SHP77 treated with DMSO at 0.1 percent for 48 hours (cell line): ENCODE data around the gene LEP.

Source experiments
- DNase-seq: peaks from one replicate; lab custom pipeline; 2025; lab: John Stamatoyannopoulos, UW

The LEP gene

DNA sequence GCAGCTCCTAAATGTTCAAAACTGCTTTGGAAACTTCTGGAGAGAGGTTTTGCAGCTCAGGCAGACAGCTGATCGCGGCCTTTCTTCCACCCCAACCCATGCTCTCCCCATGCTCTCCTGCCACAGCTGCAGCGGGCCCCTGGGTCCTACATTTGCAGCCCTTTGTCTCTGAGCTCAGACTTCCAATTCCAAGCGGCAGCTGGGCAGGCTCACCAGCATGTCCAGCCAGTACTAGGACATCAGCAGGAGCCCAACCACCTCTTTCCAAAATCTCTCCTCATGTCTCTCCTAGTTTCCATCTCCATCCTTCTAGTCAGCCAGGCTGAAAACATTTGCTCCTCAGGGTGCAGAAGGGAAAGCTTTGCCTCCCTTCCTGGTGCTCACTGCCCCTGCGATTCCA lies 6.0 kb downstream of the LEP start:
- no peak for DNase-seq

DNA sequence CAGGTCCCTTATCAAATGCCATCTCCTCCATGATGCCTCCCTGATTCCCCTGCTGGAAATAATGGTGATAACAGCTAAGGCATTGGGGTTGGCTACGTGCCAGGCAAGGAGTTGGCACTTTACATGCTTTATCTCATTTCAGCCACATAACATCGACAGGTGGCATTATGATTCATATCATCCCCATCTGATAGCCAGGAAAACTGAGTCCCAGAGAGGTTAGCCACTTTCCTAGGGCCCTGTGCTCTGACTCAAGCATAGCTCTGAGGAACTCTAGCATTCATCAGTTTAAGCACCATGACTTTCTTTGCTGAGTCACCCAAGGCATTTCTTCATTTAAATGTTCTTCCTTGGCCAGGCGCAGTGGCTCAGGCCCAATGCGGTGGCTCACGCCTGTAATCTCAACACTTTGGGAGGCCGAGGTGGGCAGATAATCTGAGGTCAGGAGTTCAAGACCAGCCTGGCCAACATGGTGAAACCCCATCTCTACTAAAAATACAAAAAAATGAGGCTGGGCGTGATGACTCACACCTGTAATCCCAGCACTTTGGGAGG lies 6.6 kb downstream of the LEP start:
- DNase-seq, result no peak

DNA sequence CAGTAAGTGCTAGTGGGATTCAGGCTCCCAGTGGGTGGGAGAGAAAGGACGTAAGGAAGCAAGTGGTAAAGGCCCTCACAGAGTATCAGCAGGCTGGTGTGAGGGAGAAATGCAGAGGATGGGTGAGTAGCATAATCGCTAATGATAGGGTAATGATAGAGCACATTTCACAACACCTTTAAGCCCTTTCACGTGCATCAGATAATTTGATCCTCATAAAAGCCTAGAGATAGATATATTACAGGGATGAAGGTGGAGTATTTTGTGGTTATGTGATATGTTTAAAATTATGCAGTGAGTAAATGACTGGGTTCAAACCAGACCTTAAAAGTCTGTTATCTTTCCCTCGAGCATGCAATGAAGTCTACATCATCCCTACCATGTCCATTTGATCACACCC lies 10.3 kb downstream of the LEP start:
- DNase-seq, result no peak

DNA sequence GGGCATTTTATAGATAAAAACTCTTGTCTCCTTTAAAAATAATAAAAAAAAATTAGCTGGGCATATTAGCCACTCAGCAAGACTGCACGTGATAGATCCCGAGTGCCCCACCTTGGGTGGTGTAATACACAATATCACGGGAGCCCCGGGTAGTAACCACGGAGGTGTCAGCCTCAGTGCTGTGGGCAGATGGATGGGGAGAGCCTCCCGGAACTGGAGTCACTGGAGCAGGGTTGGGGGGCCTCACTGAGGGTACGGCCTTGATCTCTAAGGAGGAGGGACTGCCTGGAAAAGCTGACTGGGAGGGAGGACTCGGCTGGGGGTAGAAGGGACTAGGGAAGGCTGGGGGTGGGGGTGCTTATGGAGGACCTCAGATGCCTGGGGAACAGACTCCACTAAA lies 12.6 kb downstream of the LEP start:
- DNase-seq, result no peak

DNA sequence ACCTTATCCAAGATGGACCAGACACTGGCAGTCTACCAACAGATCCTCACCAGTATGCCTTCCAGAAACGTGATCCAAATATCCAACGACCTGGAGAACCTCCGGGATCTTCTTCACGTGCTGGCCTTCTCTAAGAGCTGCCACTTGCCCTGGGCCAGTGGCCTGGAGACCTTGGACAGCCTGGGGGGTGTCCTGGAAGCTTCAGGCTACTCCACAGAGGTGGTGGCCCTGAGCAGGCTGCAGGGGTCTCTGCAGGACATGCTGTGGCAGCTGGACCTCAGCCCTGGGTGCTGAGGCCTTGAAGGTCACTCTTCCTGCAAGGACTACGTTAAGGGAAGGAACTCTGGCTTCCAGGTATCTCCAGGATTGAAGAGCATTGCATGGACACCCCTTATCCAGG lies 13.4 kb downstream of the LEP start:
- no peak for DNase-seq

DNA sequence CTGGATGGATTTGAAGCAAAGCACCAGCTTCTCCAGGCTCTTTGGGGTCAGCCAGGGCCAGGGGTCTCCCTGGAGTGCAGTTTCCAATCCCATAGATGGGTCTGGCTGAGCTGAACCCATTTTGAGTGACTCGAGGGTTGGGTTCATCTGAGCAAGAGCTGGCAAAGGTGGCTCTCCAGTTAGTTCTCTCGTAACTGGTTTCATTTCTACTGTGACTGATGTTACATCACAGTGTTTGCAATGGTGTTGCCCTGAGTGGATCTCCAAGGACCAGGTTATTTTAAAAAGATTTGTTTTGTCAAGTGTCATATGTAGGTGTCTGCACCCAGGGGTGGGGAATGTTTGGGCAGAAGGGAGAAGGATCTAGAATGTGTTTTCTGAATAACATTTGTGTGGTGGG lies 14.2 kb downstream of the LEP start:
- DNase-seq, result no peak

DNA sequence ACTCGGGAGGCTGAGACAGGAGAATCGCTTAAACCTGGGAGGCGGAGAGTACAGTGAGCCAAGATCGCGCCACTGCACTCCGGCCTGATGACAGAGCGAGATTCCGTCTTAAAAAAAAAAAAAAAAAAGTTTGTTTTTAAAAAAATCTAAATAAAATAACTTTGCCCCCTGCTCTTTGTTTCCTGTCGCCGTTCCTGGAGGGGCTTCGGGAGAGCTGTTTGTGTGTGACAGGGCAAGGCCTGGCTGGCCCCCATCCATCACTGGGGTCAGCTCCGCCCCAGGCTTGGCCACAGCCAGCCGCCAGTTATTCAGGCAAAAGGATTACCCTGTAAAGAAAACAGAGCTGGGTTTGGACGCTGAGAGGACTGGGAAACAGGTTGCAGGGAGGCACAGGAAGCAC lies 16.4 kb downstream of the LEP start:
- DNase-seq, result no peak

DNA sequence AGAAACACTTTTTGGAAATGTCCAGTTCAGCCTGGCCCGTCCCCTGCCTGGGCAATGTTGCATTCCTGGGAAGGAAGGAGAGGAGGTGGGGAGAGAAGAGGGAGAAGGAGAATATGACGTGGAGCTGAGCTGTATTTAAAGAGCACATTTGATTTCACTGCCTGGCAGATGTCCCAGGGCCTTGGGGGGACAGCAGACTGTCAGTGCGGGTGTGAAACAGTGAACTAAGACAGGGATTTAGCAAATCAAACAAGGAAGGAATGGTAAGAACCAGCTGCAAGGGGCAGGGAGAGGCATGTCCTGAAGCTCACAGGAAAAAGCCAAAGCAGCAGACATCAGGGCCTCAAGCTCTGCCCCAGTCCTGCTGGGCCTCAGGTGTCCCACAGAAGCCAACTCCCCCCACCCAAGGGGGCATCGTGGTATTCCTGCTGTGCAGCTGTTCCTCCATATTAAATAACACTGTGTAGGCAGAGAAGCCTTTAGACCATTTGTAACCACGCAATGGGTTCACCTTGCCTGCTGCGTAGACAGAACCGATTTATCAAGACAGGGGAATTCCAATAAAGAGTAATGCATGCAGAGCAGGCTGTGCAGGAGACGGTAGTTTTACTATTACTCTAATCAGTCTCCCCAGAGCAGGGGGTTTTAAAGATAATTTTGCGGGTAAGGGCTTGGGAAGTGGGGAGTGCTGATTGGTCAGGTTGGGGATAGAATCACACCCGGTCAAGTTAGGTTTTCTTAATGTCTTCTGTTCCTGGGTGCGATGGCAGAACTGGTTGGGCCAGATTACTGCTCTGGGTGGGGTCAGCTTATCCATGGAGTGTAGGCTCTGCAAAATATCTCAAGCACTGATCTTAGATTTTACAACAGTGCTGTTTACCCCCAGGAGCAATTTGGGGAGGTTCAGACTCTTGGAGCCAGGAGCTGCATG lies 18.3 kb downstream of the LEP start:
- DNase-seq, result no peak

DNA sequence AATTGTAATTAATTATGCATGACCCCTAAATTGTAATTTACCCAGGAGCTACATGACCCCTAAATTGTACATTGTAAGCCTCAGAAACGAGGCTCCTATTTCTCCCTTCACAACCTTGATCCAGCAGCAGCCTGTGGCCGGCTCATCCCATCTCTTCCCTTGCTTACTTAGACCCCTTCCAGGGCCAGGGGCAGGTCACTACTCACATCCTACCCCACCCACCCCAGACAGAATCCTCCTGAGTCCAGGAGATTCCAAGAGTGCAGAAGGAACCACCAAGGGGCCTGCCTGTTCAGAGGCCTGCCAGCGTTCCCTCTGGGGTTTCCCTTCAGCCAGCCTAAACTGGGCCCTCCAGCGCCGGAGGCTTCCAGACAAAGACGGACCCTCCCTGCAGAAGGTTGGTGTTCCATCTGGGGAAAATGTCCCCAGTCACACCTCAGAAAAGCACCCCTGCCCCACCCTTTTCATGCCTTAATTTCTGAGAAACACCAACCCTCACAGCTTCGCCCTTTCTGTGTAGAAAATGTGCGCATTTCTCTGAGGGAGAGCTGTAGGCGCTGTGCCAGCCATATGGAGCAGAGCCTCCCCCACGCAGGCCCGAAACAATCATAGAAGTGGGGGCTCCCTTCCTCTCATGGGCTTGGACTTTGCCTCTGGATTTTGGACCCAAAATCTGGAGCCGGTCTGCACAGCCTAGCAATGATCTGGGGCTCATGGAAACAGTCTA lies 19.2 kb downstream of the LEP start:
- DNase-seq, result no peak

DNA sequence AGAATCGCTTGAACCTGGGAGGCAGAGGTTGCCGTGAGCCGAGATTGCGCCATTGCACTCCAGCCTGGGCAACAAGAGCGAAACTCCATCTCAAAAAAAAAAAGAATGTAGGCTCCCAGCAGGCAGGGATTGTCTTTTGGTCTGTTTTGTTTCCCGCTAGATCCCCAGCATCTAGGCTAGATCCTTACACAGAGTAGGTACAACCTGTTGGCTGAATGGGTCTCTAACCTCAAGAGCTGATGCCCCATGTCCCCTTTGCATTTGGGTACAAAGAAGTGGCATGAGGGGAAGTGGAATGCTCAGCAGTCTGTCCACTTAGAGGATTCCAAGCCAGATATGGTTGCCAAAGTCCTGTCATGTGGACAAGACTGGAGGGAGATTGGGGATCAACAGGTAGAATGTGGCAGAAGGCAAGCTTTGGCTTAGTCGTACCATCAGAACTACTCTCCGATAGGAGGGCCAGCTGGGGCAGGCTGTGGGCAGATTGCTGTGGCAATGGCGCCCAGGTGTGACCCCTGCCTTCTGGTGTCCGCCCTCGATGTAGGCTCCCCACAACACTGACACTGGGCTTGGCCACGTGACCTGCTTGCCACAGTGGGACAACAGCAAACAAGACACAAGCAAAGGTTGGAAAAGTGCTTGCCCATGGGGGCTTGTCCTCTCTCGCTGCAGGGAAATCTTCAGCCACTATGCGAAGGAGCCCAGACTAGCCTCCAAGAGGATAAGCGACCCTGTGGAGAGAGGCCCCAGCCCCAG lies 21.4 kb downstream of the LEP start:
- DNase-seq, result no peak

DNA sequence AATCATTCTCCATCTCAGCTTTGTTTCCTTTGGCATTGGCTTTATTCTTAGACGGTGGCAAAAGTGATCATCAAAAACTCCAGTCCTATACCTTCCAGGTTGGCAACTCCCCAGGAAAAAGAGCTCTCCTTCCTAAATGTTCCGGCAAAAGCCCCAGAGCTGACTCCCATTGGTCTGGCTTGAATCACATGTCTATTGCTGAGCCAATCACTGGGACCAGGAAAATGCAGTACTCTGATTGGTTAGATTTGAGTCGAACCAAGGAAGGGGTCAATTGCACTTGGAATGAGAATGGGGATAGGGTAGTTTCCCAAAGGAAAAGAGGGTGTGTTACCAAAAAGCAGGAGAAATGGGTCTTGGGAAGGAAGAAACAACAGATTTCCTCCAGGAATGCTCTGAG lies 22.3 kb downstream of the LEP start:
- DNase-seq, result no peak

DNA sequence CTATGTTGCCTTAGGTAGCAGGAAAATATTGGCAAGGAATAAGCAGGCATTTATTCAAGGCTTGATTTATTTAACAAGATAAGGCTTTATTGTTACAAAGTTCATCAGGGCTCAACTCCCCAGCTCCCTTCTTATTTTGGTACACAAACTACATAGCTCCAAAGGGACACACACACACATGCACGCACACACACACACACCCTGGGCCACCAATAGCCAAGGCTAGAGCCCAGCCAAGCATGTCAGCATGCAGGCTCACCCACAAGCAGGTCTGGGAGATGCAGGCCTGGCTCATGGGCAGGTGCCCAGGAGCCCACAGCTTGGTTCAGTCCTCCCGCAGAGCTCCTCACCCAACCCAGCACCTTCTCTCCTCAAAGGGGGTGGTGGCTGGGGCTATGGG lies 23.4 kb downstream of the LEP start:
- DNase-seq, result no peak

DNA sequence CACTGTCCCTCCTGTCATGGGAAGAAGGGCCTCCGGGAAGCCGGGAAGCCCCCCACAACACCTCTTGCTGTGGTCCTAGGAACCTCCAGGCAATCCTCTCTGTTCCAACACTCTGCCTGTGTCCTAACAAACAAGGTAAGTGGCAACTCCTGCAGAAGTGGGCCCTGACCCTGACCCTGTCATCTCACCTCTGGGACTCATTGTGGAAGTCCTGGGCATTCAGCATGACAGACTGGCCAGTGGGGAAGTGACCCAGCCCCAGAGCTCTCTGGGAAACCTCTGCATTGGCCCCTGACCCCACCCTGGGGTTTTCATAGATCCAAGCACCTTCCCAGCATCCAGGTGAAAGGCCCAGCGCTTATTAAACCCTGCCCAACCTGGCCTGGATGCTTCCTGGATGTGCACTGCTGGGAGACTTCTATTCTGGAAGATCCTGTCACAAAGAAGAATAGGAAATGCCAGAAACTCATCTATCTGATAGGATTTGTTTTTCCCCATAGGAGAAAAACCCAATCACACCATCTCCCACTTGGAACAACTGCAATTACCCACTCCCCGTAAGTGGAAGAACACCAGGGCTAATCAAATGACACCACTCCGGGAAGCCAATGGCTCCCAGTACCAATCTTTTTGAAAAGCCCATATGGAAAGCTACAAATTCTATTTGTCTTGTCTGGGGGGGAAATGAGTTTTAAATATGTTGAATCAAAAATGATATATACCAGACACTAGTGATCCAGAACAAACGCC lies 24.3 kb downstream of the LEP start:
- no peak for DNase-seq

DNA sequence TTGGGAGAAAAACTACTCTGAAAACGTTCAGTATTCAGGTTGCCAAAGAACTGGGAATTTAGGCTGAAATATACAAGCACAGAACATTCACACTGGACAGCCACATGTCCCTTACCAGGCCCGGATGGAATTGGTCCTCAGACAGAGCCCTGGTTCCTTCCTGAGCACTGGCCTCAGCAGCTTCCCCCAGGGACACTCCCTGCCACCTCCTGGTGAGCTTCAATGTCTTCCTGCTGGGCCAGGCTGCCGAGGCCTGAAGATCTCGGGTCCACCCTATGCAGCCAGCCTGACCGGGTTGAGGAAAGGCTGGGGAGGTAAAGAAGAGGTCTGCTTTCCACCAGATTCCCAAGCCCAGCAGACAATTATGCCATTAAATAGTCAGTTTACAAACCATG lies 24.8 kb downstream of the LEP start:
- DNase-seq, result no peak

DNA sequence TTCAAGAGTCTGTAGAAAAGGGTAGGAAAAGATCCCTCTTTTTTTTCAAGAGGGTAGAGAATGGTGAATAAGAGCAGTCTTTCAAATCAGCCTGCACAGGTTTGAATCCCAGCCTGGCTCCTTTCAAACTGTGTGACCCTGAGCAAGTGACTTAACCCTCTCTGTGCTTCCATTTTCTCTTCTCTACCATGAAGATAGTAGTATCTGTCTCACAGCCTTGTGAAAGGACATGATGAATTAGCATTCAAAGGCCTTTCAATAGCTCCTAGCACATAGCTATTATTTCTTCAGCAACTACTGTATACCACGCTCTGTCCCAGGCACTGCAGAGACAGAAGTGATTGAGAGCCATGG lies 25.4 kb downstream of the LEP start:
- no peak for DNase-seq

DNA sequence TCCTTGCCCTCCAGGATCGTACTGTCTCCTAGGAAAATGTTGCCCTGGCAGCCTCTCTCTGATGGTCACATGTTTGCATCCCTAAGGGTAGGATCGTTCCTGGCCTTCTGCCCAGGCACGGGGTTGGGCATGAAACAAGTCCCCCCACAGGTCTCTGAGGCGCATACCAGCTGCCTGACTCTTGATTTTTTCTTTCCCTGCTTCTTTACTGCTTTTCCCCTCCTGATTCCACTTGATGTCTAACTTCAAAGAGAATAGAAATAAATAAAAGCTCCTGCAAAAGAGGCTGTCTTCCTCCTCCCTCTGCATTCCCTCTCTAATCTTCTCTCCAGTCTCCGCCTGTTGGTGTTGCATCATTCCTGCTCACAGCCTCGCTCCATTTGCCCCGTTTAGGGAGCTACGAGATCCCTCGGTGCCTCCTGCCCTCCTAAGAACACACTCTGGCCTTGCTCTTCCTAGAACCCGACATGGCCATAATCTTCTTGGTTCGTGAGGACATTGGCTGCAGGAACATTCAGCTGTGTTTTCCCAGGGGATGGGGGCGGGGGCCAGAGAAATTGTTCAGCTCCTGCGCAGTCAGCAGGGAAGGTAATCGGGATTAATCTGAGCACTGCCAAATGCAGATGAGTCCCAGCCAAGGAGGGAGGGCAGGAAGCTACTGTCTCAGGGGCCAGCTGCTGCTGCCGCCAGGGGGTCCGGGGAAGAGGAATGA lies 26.0 kb downstream of the LEP start:
- peak; percentile 27 for DNase-seq

DNA sequence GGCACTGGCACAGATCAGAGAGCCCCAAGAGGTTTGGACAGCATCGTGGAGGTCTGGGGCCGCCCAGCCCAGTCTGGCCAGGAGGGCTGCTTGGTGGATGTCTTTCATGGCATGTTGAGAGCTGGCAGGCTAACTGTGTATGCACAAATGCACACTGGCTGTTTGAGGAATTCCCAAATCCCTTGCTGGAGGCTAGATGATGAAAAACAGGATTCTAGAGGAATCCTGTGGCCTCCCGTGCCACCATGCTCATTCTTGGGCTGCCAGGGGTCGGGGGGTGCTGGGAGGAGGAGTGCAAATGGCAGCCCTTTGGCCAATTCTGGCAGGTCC lies 26.5 kb downstream of the LEP start:
- no peak for DNase-seq

DNA sequence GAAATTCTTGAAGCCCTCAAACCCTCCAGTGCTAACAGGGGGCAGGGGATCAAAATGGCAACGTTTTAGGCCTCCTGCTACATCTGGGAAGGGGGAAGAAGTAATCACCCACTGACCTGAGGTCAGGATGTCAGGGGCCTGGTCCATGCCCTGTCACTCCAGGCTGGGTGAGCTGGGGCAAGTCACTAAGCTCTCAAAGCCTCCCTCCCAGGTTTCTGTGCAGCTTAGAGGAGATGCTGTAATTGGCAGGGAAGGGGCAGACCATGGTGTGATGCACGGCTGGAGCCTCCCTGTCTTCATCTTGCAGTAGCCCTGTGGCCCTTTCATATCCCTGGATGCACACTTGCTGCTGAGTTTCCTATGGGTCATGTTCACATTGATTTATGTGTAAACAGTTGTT lies 27.2 kb downstream of the LEP start:
- no peak for DNase-seq

DNA sequence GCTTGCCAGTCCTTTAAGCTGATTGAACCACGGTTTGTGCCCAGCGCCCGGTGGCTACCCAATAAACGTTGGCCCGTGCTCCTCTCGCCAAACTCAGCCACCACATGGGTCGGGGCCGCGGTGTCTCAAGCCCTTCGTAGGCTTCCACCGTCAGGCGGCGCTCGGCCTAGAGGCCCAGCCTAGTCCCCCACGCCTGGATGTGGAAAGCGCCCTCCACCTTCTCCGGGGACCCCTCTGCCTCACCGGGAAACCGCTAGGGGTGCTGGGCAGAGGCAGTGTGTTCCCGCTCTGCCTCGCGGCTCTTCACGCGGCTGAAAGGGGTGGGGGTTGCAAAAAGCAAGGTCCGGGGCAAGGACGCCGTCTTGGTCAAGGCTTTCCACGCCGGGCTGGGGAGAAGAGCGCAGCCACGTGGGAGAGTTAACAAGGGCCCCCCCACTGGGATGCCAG lies 29.8 kb downstream of the LEP start:
- no peak for DNase-seq

DNA sequence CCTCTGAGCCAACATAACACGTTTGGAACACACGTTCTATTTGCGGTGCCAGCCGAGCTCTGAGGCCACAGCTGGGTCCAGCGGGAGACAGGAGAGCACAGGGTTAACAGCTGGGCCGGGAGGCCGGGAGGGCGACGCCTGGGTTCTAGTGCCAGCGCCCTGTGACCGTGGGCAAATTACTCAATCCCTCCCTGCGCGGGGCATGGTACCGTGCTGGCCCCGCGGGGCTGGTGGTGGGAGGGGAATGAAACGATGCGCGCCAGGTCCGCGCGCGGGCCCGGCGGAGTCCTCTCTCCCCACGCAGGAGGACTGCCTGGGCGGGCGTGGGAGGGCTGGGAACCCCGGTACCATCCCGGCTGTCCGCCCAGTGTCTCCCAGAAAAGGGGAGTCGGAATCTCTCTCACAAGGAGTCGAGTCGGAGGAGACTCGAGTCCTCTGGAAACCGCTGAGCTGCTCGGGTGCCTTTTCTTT lies 30.4 kb downstream of the LEP start:
- no peak for DNase-seq

DNA sequence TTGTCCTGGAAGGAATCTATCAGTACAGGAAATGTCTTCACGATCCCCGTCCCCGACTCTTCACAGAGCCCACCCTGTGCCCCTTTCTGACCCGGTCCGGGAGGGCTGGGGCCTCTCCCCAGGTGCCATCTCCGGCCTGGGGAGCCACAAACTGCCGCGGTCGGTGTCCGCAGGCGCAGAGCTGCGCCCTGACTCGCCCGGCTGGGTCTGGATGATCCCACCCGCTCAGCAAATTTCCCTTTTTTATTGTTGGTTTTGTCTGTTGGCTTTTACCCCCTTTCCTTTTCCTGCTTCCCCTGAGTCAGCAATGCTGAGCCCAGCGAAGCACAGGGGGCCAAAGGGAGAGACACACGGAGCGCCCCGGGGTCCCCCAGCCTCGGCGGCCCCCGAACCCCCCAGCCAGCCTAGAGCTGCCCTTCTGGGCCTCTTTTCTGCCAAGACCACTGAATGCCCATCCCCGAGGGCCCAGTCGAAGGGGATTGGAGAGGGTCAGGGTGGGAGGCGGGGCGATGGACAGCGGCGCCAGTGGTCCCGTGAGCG lies 30.9 kb downstream of the LEP start:
- no peak for DNase-seq
